K562 (cell line): Measurements from ENCODE around the gene MLLT6. TPM values are rescaled to one million over a fixed set of nuclear protein-coding genes. Genes with fewer than 3 reads are reported as not detected.

Experiments
- CBX1 ChIP-seq: sonication (generic); IDR thresholded peaks from 2 replicates; pipeline ENCODE4 v1.6.1; 2016; ENCODE audit warnings: antibody characterized with exemption, low read depth, mild to moderate bottlenecking
- CHCHD3 ChIP-seq: fragments of 250-450 bp; sonication (Bioruptor Pico); IDR thresholded peaks from 2 replicates; pipeline ENCODE4 v2.1.2; 2022; ENCODE audit warnings: mild to moderate bottlenecking
- CREM ChIP-seq: IDR thresholded peaks from 2 replicates; pipeline ENCODE4 v1.6.1; 2014; ENCODE audit warnings: antibody characterized with exemption, low read depth
- ELF2 ChIP-seq: fragments of 250-450 bp; sonication (Bioruptor Pico); IDR thresholded peaks from 2 replicates; pipeline ENCODE4 v1.5.0; 2021; ENCODE audit warnings: mild to moderate bottlenecking
- ERF ChIP-seq: fragments of 450-650 bp; formaldehyde crosslinking; IDR thresholded peaks from 2 replicates; pipeline ENCODE4 v1.4.0; 2020; ENCODE audit warnings: mild to moderate bottlenecking, mixed read lengths
- FIP1L1 ChIP-seq: fragments of 200-400 bp; formaldehyde crosslinking; IDR thresholded peaks from 2 replicates; pipeline ENCODE4 v1.6.1; 2018; ENCODE audit warnings: mild to moderate bottlenecking, low read depth, low read length; ENCODE audit not compliant: poor library complexity, severe bottlenecking
- L3MBTL2 ChIP-seq: fragments of 450-650 bp; IDR thresholded peaks from 2 replicates; pipeline ENCODE4 v1.6.1; 2016; ENCODE audit warnings: mild to moderate bottlenecking, moderate library complexity
- MTA3 ChIP-seq: fragments of 450-650 bp; formaldehyde crosslinking; IDR thresholded peaks from 2 replicates; pipeline ENCODE4 v1.6.1; 2017; ENCODE audit warnings: mild to moderate bottlenecking, borderline replicate concordance
- NR2C2 ChIP-seq, 2 experiments: fragments of 200-800 bp in 1 of 2; sonication (Bioruptor generic) in 1 of 2; sonication (generic) in 1 of 2; formaldehyde crosslinking in 1 of 2; IDR thresholded peaks; 2 replicates each; pipeline versions ENCODE4 v1.6.1 to v1.8.0; 2016 to 2022; ENCODE audit warnings: mild to moderate bottlenecking in 1 of 2, missing compliant biosample characterization in 1 of 2, missing genetic modification characterization in 1 of 2, missing genetic modification reagents in 1 of 2
- PHF21A ChIP-seq: fragments of 450-650 bp; IDR thresholded peaks from 2 replicates; pipeline ENCODE4 v1.6.1; 2017; ENCODE audit warnings: low read depth, borderline replicate concordance
- POU5F1 ChIP-seq: fragments of 150-350 bp; IDR thresholded peaks from 2 replicates; pipeline ENCODE4 v1.6.1; 2014; ENCODE audit warnings: borderline replicate concordance, low read length, low read depth, mild to moderate bottlenecking; ENCODE audit not compliant: partially characterized antibody
- PTRF ChIP-seq: fragments of 450-650 bp; IDR thresholded peaks from 2 replicates; pipeline ENCODE4 v1.6.1; 2016; ENCODE audit warnings: mild to moderate bottlenecking, missing genetic modification characterization, missing compliant biosample characterization
- STAT5B ChIP-seq: fragments of 250-450 bp; sonication (Bioruptor Pico); IDR thresholded peaks from 2 replicates; pipeline ENCODE4 v1.8.0; 2021; ENCODE audit warnings: mild to moderate bottlenecking, inconsistent platforms
- SUPT5H ChIP-seq: fragments of 450-650 bp; IDR thresholded peaks from 2 replicates; pipeline ENCODE4 v1.6.1; 2016
- YY1 ChIP-seq, 3 experiments: IDR thresholded peaks; 2 replicates each; pipeline ENCODE4 v1.6.1; 2011; ENCODE audit warnings: low read length in 2 of 3, mild to moderate bottlenecking in 2 of 3, moderate library complexity in 2 of 3, borderline replicate concordance in 1 of 3, control low read depth in 1 of 3, low read depth in 1 of 3; ENCODE audit not compliant: insufficient read depth in 3 of 3, insufficient replicate concordance in 2 of 3, control insufficient read depth in 1 of 3, insufficient read length in 1 of 3; ENCODE audit errors: extremely low read depth in 1 of 3
- ZNF184 ChIP-seq: sonication (generic); formaldehyde crosslinking; IDR thresholded peaks from 2 replicates; pipeline ENCODE4 v1.5.0; 2020; ENCODE audit warnings: missing genetic modification reagents
- polyA plus RNA-seq, 8 experiments: library from polyadenylated mRNA; depleted of rRNA in 4 of 8; stranded (reverse) in 5 of 8; unstranded in 3 of 8; fragments of >200 nt; fragmentation: Nextera tagmentation in 2 of 8; fragmentation: Illumina TruSeq in 1 of 8; extraction: Ambion mirVana in 2 of 8; extraction: Trizol in 1 of 8; gene quantifications; 2 replicates each; pipeline versions ENCODE4 v1.2.1 to v1.2.3, GENCODE V29; 2011 to 2014; ENCODE audit warnings: inconsistent platforms in 1 of 8, missing spikeins in 1 of 8
- total RNA-seq, 7 experiments: library from RNA; depleted of rRNA in 6 of 7; stranded (reverse); fragments of >200 nt in 6 of 7; fragmentation: Illumina TruSeq in 2 of 7; extraction: Trizol in 2 of 7; gene quantifications; 2 replicates each; pipeline versions ENCODE4 v1.2.1 to v1.2.3, GENCODE V29; 2011 to 2021; ENCODE audit warnings: low replicate concordance in 1 of 7
- TF ChIP-seq, protein P1 (sequence below): fragments of 250-450 bp; sonication (Bioruptor Pico); IDR thresholded peaks from 2 replicates; pipeline ENCODE4 v1.8.0; 2022; ENCODE audit warnings: moderate library complexity, mild to moderate bottlenecking, inconsistent platforms
- TF ChIP-seq, protein P2 (sequence below): fragments of 250-450 bp; sonication (Bioruptor Pico); IDR thresholded peaks from 2 replicates; pipeline ENCODE4 v1.4.0; 2020; ENCODE audit warnings: mild to moderate bottlenecking, moderate library complexity, borderline replicate concordance
- TF ChIP-seq, protein P3 (sequence below): fragments of 450-650 bp; formaldehyde crosslinking; IDR thresholded peaks from 2 replicates; pipeline ENCODE4 v1.4.0; 2020; ENCODE audit warnings: mild to moderate bottlenecking, moderate library complexity
- TF ChIP-seq, protein P4 (sequence below): fragments of 450-650 bp; IDR thresholded peaks from 2 replicates; pipeline ENCODE4 v1.6.1; 2016; ENCODE audit warnings: missing biosample characterization, missing genetic modification characterization
- TF ChIP-seq, protein P5 (sequence below): sonication (generic); formaldehyde crosslinking; IDR thresholded peaks from 2 replicates; pipeline ENCODE4 v1.9.0; 2022; ENCODE audit warnings: mild to moderate bottlenecking, missing genetic modification reagents

The MLLT6 gene
- total and polyA plus RNA-seq, 9 of the 15 experiments (the other 6 are each of a cell fraction or from before 2014, with no cell fraction given), result 3.1 to 71.7 (median 30.0) TPM

DNA sequence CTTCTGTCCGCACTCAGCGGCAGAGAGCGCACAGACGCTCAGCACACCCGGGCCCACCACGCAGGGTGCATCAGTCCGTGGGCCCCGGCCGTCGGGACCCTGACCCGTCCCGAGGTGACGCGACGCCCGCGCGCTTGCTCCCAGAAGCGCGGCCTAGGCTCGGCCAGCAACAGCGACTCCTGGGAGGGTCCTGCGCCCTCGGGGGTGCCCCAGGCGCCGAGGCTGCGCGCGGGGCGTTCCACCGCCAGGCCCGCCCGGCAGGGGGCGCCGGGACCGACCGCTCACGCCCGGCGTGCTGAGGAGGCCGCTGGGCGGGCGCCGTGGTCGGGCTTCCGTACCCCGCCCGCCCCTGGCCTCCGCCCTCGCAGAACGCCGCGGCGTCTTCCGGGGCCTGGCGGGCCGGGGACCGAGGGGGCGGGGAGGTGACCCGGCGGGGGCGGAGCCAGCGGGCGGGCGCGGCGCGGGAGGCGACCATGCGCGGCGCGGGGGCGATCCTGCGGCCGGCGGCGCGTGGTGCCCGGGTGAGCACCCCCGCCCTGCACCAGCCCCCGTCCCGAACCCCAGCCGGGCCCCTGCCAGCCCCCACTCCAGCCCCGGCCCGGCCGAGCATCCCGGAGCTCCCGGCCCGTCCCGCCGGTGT is 24.9 kb downstream of the MLLT6 start, which contains the start of gene CISD3 (continued):
- TF ChIP-seq POU5F1 (no peak), ERF (CRISPR knock-in tag) (peak; percentile 77; the same call in 1 of the 2 replicates), PHF21A (0 out of 2 replicates have a peak, but pooled peaks have one; percentile 3), NR2C2 (CRISPR knock-in tag; IDR thresholded peaks at IDR 0.05) (no peak), NR2C2 (tag; IDR thresholded peaks at IDR 0.05) (peak; percentile 87), STAT5B (CRISPR knock-in tag) (no peak), ZNF184 (no peak), PTRF (tag) (no peak), MTA3 (peak; percentile 90), CBX1 (no peak), FIP1L1 (peak; percentile 67), CREM (peak; percentile 46; the same call in 1 of the 2 replicates), SUPT5H (0 out of 2 replicates have a peak, but pooled peaks have one; percentile 11), CHCHD3 (CRISPR knock-in tag) (no peak), ELF2 (CRISPR knock-in tag) (no peak), YY1 (IDR thresholded peaks at IDR 0.05; ENCODE audit: borderline replicate concordance in 1 of 3, control insufficient read depth in 1 of 3, extremely low read depth in 1 of 3, insufficient read depth in 3 of 3, insufficient read length in 1 of 3, insufficient replicate concordance in 2 of 3, low read depth in 1 of 3, low read length in 2 of 3) (peak in 2 of 3 experiments; percentile 44 to 63), L3MBTL2 (peak; percentile 74)
- TF ChIP-seq, protein P1, sequence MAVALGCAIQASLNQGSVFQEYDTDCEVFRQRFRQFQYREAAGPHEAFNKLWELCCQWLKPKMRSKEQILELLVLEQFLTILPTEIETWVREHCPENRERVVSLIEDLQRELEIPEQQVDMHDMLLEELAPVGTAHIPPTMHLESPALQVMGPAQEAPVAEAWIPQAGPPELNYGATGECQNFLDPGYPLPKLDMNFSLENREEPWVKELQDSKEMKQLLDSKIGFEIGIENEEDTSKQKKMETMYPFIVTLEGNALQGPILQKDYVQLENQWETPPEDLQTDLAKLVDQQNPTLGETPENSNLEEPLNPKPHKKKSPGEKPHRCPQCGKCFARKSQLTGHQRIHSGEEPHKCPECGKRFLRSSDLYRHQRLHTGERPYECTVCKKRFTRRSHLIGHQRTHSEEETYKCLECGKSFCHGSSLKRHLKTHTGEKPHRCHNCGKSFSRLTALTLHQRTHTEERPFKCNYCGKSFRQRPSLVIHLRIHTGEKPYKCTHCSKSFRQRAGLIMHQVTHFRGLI (CRISPR knock-in tag), result no peak
- TF ChIP-seq, protein P2, sequence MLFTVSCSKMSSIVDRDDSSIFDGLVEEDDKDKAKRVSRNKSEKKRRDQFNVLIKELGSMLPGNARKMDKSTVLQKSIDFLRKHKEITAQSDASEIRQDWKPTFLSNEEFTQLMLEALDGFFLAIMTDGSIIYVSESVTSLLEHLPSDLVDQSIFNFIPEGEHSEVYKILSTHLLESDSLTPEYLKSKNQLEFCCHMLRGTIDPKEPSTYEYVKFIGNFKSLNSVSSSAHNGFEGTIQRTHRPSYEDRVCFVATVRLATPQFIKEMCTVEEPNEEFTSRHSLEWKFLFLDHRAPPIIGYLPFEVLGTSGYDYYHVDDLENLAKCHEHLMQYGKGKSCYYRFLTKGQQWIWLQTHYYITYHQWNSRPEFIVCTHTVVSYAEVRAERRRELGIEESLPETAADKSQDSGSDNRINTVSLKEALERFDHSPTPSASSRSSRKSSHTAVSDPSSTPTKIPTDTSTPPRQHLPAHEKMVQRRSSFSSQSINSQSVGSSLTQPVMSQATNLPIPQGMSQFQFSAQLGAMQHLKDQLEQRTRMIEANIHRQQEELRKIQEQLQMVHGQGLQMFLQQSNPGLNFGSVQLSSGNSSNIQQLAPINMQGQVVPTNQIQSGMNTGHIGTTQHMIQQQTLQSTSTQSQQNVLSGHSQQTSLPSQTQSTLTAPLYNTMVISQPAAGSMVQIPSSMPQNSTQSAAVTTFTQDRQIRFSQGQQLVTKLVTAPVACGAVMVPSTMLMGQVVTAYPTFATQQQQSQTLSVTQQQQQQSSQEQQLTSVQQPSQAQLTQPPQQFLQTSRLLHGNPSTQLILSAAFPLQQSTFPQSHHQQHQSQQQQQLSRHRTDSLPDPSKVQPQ, result no peak
- TF ChIP-seq, protein P3, sequence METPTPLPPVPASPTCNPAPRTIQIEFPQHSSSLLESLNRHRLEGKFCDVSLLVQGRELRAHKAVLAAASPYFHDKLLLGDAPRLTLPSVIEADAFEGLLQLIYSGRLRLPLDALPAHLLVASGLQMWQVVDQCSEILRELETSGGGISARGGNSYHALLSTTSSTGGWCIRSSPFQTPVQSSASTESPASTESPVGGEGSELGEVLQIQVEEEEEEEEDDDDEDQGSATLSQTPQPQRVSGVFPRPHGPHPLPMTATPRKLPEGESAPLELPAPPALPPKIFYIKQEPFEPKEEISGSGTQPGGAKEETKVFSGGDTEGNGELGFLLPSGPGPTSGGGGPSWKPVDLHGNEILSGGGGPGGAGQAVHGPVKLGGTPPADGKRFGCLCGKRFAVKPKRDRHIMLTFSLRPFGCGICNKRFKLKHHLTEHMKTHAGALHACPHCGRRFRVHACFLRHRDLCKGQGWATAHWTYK (CRISPR knock-in tag), result peak; percentile 63; the same call in 1 of the 2 replicates
- TF ChIP-seq, protein P4, sequence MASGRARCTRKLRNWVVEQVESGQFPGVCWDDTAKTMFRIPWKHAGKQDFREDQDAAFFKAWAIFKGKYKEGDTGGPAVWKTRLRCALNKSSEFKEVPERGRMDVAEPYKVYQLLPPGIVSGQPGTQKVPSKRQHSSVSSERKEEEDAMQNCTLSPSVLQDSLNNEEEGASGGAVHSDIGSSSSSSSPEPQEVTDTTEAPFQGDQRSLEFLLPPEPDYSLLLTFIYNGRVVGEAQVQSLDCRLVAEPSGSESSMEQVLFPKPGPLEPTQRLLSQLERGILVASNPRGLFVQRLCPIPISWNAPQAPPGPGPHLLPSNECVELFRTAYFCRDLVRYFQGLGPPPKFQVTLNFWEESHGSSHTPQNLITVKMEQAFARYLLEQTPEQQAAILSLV (tag), result no peak
- TF ChIP-seq, protein P5, sequence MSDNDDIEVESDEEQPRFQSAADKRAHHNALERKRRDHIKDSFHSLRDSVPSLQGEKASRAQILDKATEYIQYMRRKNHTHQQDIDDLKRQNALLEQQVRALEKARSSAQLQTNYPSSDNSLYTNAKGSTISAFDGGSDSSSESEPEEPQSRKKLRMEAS (CRISPR knock-in tag), result no peak
